Suppressor macrophage treated with lipopolysaccharide for 1 hour (primary cell): Measurements from ENCODE around the gene VSTM1.
"Not testable (repeated sequence)": the region's sequence is repeated elsewhere in the genome, so short reads cannot be mapped to it uniquely, and the experiment has no call there.

Source experiments
- DNase-seq, 3 donors: peaks; one replicate each; pipeline ENCODE4 v3.0.0-alpha.2; 2020 to 2022

Gene VSTM1

DNA sequence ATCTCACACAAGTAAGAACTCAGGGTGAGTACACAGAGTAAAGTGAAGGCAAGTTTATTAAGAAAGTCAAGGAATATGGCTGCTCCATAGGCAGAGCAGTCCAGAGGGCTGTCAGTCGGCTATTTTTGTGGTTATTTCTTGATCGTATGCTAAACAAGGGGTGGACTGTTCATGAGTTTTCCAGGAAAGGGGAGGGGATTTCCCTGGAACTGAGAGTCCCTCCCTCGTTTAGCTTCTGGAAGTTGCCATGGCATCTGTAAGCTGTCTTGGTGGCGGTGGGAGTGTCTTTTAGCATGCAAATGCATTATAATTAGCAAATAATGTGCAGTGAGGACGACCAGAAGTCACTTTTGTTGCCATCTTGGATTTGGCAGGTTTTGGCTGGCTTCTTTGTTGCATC, 5.8 kb upstream of the VSTM1 start:
- DNase-seq = no peak

GRCh38 chr19:54062643-54063042, 1.1 kb downstream of the VSTM1 start:
- DNase-seq = peak; percentile 36 to 51 (median 46)

- peak; percentile 64 to 97 (median 96) for DNase-seq
Measured at GRCh38 chr19:54047616-54048015, 16.1 kb downstream of the VSTM1 start.

DNA sequence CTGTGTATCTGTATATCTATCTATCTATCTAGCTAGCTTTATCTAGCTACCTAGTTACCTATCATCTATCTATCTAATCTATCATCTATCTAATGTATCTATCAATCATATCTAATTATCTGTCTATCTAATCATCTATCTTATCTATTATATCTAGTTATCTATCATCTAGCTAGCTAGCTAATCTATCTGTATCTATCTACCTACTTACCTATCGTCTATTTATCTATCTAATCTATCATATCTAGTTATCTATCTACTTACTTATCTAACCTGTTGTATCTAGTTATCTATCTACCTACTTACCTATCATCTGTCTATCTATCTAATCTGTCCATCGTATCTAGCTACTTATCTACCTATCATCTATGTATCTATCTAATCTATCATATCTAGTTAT, 17.9 kb downstream of the VSTM1 start:
- DNase-seq = no peak

- no peak for DNase-seq
Measured at GRCh38 chr19:54042989-54043388, 20.7 kb downstream of the VSTM1 start.

- DNase-seq = no peak
Measured at GRCh38 chr19:54041969-54042606, 21.6 kb downstream of the VSTM1 start.

- DNase-seq = no peak
Measured at GRCh38 chr19:54040003-54040402, 23.7 kb downstream of the VSTM1 start.

- not testable (repeated sequence) for DNase-seq
Measured at GRCh38 chr19:54036542-54036941, 27.2 kb downstream of the VSTM1 start.

DNA sequence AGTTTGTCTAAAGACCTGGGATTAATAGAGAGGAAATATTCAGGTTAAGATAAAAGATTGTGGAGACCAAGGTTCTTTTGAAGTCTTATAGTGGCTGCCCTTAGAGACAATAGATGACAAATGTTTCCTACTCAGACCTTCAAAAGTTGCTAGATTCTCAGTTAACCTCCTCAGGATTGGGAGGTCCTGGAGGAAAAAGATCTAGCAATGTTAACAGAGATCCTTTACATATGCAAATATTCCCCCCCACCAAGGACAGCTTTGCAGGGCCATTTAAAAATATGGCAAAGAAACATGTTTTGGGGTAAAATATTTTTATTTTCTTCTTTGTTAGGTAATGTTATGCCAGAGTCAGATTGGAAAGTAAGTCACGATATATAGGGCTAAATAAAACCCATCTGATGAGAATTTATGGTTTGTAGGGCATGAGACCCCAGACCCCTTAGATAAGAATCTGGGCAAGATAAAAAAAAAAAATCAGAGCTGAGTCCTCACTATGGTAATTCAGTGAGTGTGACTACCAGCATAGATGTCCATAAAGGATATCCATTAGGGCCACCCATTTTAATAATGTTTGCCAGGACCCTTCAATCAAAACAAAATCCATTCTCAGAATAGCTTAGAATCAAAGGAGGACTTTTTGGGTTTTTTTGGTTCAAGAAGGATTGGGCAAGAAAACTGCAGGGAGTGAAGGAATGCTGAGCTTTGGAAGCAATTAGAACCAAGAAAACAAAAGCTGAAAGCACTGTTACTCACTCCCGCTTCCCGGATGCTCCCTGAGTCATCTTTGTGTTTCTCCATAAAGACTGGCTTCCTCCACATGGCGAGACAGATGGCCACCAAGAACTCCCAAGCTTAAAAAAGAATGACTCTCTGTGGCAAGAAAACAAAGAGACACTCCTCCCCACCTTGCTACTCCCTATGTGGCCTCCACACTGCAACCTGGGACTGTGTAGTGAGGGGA, 28.2 kb downstream of the VSTM1 start:
- peak; percentile 43 to 76 (median 72) for DNase-seq

GRCh38 chr19:54030895-54031586, 32.7 kb downstream of the VSTM1 start:
- DNase-seq = peak; percentile 32 to 37 (median 34)

GRCh38 chr19:54029930-54030490, 33.7 kb downstream of the VSTM1 start:
- peak; percentile 72 to 84 (median 84) for DNase-seq

- no peak for DNase-seq
Measured at GRCh38 chr19:54029301-54029700, 34.4 kb downstream of the VSTM1 start.

- DNase-seq = no peak
Measured at GRCh38 chr19:54026656-54027055, 37.0 kb downstream of the VSTM1 start.

DNA sequence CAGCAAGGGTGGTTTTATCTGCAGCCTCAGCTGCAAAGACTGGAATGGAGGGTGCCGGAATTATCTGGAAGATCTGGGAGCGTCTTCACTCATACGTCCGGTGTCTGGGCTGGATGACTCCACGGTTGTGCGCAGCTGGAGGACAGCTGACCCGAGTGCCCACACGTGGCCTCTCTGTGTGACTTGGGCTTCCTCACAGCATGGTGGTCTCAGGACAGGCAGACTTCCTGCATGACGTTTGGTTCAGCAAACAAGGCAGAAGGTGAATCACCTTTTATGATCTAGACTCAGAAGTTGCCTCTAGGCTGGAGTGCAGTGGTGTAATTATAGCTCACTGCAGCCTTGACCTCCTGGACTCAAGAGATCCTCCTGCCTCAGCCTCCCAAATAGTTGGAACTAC, 39.0 kb downstream of the VSTM1 start:
- no peak for DNase-seq

DNA sequence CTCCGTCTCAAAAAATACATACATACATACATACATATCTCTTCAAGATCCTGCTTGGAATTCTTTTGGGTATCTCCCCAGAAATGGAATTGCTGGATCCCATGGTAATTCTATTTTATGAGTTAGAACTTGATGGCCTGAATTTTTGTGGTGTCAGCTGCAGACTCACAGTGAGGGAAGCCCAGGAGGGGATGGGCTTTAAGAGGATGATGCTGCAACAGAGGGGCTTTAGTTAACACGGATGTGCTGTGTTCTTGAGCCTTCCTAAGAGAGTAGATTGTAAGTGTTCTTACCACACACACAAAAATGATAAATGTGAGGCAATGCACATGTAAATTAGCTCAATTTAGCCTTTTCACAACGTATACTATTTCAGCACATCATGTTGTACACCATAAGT, 40.5 kb downstream of the VSTM1 start:
- DNase-seq = no peak

DNA sequence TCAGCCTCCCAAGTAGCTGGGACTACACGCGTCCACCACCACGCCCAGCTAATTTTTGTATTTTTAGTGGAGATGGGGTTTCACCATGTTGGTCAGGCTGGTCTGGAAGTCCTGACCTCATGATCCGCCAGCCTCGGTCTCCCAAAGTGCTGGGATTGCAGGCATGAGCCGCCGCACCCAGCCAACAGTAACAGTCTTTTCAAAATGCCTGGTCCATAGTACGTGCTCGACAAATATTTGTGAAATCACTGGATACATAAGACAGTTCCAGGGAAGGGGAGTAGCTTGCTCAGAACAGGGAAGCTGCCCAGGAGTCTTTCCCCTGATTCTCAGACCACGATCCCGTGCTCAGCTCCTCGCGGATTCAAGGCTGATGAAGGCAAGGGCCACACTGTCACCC, 41.8 kb downstream of the VSTM1 start:
- no peak for DNase-seq

GRCh38 chr19:54021363-54021762, 42.3 kb downstream of the VSTM1 start:
- no peak for DNase-seq

GRCh38 chr19:54017261-54017660, 46.4 kb downstream of the VSTM1 start:
- peak; percentile 40 to 63 (median 56) for DNase-seq

DNA sequence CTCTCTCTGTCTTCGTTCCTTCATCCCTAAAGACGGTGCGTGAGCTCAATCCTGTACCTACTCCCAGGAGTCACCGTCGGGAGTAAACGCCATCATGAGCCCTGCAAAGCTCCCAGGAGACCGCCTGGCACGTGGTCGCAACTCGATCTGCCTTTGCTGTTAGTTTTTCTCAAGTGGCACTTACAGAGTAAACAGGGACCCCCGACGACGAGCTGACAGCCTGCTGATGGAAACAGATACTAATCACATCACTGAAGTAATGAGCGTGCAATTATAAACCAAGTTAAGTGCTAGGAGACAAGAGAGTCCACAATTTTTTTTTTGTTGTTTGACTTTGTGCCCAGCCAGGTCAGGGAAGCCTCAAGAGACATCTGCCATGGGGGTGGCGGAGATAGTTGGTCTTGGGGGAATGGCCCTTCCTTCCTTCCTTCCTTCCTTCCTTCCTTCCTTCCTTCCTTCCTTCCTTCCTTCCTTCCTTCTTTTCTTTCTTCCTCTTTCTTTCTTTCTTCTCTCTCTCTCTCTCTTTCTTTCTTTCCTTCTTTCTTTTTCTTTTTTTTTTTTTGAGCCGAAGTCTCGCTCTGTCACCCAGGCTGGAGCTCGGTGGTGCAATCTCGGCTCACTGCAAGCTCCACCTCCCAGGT, 48.7 kb downstream of the VSTM1 start:
- DNase-seq = no peak

- no peak for DNase-seq
Measured at GRCh38 chr19:54013866-54014265, 49.8 kb downstream of the VSTM1 start.

DNA sequence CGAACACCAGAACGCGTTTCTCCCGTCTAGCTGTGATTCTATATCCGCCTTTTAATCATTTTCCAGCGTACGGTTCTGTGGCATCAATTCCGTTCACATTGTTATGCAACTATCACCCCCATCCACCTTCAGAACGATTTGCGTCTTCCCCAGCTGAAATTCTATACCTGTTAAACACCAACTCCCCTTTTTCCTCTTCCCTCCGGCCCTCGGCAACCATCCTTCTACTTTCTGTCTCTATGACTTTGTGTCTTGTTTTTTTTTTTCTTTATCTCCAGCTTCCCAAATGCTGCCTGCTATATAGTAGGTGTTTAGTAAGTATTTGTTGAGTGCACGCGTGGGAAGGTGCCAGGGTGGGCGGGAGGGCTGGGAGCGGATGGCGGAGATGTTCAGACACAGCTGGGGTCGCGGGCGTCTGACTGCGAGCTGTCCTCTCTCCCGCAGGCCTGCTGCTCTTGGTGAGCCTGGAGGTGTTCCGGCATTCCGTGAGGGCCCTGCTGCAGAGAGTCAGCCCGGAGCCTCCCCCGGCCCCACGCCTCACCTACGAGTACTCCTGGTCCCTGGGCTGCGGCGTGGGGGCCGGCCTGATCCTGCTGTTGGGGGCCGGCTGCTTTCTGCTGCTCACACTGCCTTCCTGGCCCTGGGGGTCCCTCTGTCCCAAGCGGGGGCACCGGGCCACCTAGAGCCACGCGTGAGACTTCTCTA, 52.0 kb downstream of the VSTM1 start:
- no peak for DNase-seq

DNA sequence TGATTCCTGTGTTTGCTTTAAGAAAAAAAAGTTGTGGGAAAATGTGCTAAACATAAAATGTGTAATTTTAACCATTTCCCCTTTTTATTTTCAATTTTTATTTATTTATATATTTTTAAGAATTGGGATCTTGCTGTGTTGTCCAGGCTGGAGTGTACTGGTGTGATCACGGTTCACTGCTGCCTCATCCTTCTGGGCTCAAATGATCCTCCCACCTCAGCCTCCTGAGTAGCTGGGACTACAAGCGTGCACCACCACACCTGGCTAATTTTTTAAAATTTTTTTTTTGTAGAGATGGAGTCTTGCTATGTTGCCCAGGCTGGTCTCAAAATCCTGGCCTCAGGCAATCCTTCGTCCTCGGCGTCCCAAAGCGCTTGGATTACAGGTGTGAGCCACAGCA, 53.2 kb downstream of the VSTM1 start:
- no peak for DNase-seq
